Stimulated activated CD4-positive, alpha-beta T cell treated with anti-CD3 and anti-CD28 coated beads, Interleukin-12 subunit alpha, Interleukin-12 subunit beta, amount 100 ng/mL, for 48 hours (primary cell): ENCODE results near the gene AKAP10.
"Not testable (repeated sequence)": the region's sequence is repeated elsewhere in the genome, so short reads cannot be mapped to it uniquely, and the experiment has no call there.

Experiments
- DNase-seq, 3 donors: peaks; one replicate each; pipeline ENCODE4 v3.0.0-alpha.2; 2020; ENCODE audit warnings: low read depth in 2 of 3, low spot score in 1 of 3

The AKAP10 gene

DNA sequence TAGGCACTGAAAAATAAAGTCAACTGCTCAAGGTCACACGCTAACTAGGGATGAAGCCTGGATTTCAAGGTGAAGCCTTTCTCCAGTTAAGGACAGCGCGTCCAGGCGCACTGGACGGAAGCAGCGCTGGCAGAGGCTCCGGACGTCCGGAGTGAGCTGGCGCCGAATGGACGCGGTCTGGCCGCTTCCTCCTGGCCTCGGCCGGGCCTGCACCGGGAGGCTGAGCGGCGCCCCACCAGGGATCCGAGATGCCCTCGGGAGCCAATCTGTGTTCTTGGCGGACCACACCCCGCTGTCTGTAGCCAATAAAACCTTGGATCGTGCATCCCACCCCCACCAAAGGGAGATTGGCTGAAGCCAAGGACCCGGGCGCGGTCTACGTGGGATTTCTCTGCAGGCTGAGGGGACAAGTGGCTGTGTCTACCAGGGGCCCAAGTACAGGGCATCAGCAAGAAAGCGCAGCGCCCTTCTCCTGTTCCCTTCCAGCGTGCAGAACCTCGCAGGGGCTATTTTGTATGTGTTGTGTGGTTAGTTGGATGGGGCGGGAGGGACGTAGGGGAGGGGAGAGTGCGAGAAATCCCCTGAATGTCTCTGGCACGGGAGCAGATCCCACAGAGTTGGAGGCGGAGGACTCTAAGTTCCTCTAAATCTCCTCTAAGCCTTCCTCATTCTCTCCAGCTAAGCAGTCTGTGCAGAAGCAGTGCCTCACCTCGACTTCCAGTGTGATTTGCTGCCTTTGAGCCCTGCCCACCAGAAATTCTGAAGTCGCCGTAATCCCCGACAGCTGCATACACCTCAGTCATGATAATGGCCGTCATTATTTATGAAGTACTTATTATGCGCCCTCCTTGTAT is 2.5 kb upstream of the AKAP10 start:
- DNase-seq: no peak

DNA sequence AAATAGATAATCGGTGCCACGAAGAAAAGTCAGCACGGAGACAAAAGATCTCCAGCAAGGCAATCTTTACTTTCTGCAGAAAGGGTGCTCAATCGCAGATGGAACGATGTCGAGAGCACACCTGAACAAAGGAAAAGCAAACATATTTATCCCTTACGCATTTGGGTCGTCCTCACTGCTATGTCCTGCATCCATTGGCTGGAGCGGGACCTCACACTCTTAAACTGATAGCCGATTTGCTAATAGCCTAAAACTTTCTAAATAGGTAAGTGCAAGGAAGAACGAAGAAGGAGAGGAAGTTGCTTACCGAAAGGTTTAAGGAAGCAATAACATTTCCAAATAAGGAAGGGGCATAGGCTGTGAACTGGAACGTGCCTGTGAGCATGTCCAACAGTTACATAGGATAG is 1.2 kb upstream of the AKAP10 start:
- no peak for DNase-seq

DNA sequence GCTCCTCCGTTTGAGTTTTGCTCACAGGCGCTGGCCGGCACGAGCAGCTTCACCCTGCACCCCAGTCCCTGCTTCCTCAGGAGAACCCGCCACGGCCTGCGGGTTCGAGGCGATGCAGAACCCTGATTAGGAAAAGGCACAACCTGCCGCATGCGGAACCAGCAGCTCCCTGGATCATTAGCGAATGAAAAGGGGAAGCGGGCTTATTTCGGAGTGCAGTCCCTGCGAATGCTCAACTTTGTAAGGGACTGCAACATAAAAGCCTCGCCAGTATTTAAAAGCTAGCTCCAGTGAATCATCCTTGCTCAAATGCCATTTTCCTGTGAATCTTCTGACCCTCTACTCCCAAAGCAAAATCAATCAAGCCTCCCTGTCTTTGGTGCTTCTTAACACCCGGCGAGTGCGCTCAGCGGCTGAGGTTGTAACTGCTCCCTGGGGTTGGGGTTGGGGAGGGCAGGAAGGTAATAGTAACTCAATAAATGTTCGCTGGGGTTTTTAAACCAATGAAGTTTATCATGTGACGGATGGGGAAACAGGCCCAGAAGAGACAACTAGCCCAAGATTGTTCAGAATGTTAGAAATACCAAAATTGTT is 678 bp upstream of the AKAP10 start:
- peak; percentile 10 to 35 (median 20) for DNase-seq

DNA sequence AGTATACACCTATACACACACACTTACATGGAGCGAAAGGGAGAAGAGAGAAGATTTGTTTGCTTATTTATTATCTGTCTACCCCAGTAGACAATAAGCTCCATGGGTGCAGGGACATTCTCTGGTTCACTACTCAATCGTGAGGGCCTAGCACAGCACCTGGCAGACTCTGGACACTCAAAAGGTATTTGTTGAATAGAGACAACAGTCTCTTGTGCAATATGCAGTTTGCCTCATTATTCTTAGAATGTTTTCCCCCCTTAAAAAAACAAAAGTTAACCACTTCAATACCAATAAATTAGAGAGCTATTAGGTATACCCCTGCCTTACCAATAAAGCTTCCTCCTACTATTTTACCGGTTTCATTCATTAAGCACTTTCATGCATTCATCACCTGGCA is 2.0 kb downstream of the AKAP10 start:
- no peak for DNase-seq

DNA sequence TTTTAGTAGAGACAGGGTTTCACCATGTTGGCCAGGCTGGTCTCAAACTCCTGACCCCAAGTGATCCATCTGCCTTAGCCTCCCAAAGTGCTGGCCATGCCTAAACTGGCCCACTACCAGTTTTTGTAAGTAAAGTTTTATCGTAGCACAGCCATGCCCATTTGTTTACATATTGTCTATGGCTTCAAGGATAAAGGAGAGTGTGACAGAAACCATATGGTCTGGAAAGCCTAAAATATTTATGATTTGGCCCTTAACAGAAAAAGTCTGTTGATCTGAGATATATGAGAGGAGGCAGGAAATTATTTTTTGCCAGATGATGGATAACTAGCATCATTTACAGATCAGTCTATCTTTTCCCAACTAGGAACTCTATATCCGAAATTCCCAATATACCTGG is 4.5 kb downstream of the AKAP10 start:
- no peak for DNase-seq

DNA sequence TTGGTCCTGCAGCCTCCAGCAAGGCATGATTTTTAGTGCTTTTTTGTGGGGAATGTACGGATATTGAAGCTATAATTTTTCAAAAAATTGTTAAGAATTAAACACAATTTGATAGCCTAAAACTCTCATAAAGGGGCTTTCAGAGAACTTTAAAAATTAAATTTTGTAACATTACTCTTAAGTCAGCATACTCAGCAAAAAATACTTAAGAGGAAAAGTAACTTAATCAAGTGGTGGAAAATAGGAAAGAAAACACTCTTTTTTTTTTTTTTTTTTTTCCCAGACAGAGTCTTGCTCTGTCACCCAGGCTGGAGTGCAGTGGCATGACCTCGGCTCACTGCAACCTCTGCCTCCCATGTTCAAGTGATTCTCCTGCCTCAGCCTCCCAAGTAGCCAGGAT is 14.7 kb downstream of the AKAP10 start:
- not testable (repeated sequence) for DNase-seq

DNA sequence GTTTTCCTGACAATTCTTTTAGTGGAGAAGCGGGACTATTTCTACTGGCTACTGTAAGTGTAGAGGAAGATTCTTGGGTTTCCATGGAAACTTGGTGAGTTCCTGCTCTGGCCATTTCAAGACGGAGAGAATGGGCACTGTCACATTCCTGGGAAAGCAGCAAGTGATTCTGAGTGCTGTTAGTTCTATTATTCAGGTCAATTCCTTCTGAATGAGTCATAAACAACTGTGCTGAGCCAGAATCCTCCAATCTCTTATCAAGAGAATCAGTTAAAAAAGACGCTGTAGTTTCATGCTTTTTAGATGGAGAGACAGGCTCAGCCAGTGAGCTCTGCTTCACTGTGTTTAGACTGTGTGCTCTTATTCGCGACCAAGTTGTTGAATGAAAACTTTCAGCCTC is 19.6 kb downstream of the AKAP10 start:
- DNase-seq: no peak

DNA sequence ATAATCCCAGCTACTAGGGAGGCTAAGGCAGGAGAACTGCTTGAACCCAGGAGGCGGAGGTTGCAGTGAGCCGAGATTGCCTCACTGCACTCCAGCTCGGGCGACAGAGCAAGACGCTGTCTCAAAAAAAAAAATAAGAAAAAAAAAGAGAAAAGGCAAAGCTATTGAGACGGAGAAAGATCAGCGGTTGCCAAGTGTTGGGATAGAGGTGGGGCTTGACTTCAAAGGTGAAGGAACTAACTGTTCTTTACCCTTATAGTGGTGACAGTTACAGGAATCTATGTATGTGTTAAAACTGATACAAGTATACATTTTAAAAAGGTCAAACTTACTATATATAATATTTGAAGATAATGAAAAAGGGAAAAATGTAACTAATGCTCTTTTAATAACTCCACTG is 22.5 kb downstream of the AKAP10 start:
- no peak for DNase-seq

DNA sequence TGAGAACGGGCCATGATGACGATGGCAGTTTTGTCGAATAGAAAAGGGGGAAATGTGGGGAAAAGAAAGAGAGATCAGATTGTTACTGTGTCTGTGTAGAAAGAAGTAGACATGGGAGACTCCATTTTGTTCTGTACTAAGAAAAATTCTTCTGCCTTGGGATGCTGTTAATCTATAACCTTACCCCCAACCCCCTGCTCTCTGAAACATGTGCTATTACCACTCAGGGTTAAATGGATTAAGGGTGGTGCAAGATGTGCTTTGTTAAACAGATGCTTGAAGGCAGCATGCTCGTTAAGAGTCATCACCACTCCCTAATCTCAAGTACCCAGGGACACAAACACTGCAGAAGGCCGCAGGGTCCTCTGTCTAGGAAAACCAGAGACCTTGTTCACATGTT is 26.2 kb downstream of the AKAP10 start:
- DNase-seq: not testable (repeated sequence)

DNA sequence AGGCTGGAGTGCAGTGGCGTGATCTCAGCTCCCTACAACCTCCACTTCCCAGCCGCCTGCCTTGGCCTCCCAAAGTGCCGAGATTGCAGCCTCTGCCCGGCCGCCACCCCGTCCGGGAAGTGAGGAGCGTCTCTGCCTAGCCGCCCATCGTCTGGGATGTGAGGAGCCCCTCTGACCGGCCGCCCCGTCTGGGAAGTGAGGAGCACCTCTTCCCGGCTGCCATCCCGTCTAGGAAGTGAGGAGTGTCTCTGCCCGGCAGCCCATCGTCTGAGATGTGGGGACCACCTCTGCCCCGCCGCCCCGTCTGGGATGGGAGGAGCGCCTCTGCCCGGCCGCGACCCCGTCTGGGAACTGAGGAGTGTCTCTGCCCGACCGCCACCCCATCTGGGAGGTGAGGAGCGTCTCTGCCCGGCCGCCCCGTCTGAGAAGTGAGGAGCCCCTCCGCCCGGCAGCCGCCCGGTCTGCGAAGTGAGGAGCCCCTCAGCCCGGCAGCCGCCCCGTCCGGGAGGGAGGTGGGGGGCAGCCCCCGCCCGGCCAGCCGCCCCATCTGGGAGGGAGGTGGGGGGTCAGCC is 26.9 kb downstream of the AKAP10 start:
- DNase-seq: not testable (repeated sequence)

DNA sequence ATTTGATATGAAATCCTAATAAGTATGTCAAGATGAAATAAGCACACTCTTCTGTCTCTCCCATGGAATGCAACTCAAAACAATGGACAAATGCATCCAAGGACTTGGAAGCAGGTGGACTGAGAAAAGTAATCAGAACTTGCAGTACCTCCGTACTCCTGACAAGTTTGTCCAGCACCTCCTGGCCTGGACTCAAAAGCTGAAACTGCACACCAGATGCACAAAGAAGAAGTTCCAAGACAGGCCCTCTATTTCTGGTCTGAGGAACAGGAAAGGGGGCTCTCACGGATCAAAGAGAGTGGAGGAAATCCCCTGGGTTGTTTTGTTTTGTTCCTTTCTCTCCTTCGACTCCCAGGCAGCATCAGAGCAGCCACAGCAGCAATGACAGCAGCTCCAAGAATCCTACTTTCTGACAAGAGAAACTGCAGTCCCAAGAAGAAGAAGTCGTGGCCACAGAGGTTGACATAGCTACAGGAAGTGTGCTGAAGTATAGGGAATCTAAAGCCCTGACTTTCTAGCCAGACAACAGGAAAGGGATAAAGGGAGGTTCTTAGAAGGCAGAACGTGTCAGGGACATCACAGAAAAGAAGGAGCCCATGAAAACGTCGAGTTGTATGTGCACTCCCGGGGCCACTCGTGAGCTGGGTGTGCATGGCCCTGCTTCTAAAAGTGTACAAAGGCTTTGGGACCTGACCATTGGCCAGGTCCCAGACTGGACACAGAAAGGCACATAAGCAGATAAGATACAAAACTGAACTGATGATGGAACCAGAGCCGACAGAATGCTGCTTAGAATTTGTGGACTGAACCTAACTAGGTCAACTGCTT is 29.3 kb downstream of the AKAP10 start:
- no peak for DNase-seq

DNA sequence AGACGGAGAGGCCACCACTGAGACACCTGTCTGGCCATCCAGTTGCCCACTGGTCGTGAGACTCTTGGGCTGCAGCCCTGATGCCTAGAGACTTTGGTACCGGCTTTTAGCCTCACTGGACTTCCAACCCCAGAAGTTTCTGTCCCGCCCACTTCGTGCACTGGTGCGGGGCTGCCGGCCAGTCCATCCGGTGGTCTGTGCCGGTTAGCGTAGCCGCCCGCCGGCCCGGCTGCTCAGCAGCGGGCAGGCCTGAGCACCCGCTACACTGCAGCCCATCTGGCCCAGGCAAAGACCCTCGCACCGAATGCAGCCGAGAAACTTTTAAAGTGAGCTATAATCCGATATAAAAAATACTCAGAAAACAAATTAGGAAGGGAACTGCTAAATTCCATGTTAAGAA is 30.7 kb downstream of the AKAP10 start:
- DNase-seq: no peak

DNA sequence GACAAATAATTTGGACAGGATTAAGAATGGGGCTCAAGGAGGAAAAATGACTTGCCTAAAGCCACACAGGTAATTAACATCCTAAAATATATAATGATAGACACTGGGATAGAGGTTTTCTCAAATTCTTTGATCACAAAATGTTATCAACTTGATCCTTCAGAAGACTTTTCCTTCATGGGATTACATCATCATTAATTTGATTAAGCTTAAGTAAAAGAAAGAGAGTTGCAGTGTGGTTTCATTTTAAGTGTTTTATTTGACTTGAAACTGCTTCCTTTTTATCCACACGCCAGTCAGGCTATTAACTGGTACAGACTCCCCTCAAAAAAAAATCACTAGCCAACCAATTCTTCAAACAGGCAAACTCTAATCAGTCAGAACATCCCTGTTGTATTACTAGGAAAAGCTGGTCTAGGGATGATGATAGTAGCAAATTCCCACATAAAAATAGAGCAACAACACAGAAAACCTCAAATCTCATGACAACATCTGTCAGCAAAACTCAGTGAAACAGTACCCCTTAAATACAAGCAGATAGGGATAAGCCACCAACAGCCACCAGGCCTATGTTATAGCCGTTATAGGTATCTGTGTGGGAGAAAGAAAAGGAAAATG is 32.5 kb downstream of the AKAP10 start:
- DNase-seq: no peak

DNA sequence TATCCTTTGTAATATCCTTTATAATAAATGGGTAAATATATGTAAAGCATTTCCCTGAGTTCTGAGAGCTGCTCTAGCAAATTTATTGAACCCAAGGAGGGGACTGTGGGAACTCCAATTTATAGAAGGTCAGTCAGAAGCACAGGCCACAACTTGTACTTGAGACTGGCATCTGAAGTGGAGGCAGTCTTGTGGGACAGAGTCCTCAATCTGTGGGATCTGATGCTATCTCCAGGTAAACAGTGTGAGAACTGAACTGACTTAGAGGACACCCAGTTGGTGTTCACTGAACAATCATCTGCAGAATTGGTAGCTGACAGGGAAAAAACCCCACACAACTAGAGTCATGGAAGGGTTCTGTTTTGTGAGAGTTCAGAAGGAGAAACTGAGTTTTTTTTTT is 34.0 kb downstream of the AKAP10 start:
- DNase-seq: no peak

DNA sequence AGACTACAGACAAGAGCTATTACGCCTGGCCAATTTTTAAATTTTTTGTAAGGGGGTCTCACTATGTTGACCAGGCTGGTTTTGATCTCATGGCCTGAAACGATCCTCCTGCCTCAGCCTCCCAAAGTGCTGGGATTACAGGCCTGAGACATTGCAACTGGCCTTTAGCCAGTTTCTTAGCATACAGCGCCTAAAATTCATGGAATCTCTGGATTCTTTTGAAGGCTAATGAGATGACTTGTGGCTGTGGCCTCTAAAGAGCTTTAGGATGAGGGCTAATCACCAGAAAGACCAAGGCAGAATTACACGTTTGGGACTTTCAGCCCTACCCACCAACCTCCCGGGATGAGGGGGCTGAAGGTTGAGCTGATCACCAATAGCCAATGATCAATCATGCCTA is 34.6 kb downstream of the AKAP10 start:
- DNase-seq: no peak

DNA sequence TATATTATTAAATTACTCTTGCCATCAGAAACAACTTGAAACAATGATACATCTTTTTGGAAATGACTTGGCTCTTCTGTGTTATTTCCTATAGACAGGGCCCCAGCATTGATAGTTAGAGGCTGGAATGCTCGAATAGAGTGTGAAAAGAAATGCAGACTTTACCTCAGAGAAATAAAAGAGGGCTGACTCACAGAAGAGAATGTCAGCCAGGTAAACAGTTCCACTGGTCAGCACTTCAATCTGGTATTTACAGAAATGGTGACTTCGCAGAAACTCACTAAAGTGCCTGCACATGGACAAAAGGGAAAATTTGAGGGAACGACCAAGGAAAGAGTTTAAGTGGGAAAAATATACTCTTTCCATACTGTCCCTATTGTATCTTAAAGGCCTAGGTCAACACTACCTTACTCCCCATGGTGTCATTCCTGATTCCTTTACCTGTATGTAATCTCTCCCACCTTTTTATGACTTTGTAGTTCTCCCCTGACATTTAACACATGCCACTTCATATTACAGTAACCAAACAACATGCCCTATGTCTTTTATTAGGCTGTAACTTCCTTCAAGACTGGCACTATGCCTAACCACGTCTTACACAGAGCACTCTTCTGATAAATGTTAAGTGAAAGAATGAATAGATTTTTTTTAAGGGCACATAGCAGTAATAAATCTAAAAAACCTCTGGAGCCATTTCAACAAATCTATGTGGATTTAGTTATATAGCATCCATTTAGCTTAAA is 36.7 kb downstream of the AKAP10 start:
- no peak for DNase-seq

DNA sequence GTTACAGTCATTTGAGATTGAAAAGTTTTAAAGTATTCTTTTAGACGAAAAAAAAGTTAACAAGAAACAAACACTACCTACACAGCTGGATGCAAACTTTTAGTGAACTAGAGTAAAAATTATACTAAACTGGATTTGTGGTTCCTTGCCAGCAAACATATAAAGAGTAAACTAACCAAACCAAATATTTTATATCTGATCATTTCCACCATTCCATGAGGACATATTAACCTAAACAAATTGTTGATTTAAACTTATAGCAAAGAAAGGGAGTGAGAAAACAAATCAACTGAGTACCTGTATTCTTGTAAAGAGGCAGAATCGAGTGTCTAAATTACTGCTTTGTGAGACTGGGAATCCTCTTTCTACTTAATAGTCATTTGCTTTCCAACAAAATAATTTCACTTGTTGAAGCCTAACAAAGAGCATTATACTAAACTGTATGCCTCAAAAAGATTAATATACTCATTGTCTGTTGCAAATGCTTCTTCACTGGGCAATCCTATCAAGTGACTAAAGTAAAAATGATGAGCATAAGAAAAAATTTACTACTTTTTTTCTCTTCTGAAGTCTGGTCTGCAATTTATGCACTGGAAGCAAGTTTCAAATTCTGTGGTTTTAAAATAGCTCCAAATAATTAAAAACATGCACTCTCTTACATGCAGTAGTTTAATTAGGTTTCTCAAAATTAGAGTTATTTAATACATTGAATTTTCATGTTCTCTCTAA is 37.5 kb downstream of the AKAP10 start:
- no peak for DNase-seq

DNA sequence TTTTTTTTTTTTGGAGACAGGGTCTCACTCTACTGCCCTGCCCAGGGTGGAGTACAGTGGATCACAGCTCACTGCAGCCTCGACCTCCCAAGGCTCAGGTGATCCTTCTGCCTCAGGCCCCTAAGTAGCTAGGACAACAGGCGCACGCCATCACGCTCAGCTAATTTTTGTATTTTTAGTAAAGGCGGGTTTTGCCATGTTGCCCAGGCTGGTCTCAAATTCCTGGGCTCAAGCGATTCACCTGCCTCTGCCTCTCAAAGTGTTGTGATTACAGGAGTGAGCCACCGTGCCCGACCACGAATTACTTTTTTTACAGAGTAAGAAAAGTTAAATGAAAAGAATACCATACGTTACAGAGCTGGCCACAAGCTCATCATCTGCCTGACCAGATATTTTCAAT is 38.9 kb downstream of the AKAP10 start:
- DNase-seq: no peak

DNA sequence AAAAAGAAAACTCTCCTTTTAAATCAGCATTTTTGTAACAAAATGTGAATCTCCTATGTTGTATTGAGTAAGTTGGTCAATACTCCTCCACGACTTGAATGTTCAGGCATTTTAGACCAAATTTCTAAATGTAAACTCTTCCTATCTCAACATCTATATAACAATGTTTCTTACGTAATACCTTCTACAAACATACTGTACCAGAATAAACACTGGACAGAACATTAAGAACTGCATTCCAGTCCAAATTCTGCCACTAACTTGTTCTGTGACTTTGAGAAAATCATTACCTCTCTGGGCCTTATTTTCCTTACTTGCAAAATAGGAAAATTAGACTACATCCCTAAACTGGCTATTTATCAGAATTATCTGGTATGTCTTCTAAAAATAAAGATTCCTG is 40.1 kb downstream of the AKAP10 start:
- no peak for DNase-seq

DNA sequence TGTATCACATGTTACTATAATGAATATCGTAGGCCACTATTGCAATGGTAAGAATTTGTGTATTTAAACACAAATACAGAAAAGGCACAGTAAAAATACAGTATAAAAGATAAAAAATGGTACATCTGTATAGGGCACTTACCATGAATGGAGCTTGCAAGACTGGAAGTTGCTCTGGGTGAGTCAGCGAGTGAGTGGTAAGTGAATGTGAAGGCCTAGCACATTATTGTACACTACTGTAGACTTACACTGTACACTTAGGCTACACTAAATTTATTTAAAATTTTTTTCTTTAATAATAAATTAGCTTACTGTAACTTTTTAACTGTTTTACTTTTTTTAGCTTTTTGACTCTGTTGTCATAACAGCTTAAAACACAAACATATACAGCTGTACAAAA is 42.5 kb downstream of the AKAP10 start:
- no peak for DNase-seq
